HG03558 (cell line): ENCODE measurements around the gene GAGE13.
"Not testable (repeated sequence)": the region's sequence is repeated elsewhere in the genome, so short reads cannot be mapped to it uniquely, and the experiment has no call there.

Experiments
- ATAC-seq: cut with Tn5 transposase; IDR thresholded peaks from one replicate; pipeline ENCODE4 v1.9.1; 2021; ENCODE audit warnings: moderate number of reproducible peaks; ENCODE audit not compliant: unreplicated experiment; ENCODE audit errors: extremely low read depth

Gene GAGE13, protein sequence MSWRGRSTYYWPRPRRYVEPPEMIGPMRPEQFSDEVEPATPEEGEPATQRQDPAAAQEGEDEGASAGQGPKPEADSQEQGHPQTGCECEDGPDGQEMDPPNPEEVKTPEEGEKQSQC

GRCh38 chrX:49331282-49331681 is at the start of gene GAGE13:
Gene GAGE13 (plus strand): TSS chrX:49331582. CDS start chrX:49332738, 1,156 bp downstream.
- ATAC-seq = not testable (repeated sequence)

GRCh38 chrX:49282647-49283011 is 48.8 kb upstream of the GAGE13 start:
- ATAC-seq = no peak

DNA sequence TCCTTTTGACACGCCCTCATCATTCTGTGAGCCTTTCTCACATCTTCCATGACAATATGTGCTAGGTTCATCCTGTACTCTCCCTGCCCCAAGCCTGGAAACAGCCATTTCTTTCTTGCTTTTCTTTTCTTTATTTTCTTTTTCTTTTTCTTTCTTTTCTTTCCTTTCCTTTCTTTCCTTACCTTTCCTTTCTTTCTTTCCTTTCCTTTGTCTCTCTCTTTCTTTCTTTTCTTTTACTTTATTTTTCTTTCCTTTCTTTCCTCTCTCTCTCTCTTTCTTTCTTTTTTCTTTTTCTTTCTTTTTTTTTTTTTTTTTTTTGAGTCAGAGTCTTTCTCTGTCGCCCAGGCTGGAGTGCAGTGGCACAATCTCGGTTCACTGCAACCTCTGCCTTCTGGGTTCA is 47.2 kb upstream of the GAGE13 start:
- ATAC-seq = no peak

- no peak for ATAC-seq
Measured at GRCh38 chrX:49286136-49286535, 45.2 kb upstream of the GAGE13 start.

GRCh38 chrX:49286581-49286980 is 44.8 kb upstream of the GAGE13 start:
- no peak for ATAC-seq

DNA sequence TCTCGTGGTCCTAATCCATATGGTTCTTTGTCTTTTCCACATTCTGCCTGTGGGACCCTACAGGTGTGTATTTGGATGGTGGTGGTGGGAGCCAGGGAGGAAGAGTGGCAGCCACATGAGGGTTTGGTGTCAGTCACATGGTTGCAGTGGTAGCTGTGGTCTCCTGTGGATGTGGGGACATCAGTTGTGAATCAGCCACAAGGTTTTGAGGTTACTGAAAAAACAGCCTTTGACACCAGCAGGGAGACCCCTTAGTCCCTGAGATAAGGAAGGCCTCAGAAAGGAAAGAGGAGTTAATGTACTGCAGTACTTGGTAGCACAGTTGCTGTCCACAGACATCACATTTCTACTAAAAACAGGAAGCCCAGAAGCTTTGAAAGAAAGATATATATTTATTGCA is 43.7 kb upstream of the GAGE13 start:
- ATAC-seq = no peak

DNA sequence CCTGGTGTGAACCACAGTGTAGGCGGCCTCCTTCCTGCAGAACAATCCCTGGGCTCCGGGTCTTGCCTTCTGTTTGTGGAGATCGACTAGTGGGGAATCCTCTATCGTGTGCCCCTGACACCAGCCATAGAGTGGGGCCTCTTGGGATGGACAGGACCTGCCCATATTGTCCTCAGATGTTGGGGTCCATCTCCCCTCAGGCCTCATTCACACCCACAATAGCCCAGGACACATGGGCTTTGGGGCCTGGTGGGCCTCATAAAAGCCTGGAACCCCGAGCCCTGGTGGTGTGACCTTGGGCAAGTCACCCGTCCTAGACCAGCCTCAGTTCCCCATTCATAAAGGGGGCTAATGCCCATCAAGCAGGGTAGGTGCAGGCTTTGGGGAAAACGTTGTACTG is 41.2 kb upstream of the GAGE13 start:
- no peak for ATAC-seq

DNA sequence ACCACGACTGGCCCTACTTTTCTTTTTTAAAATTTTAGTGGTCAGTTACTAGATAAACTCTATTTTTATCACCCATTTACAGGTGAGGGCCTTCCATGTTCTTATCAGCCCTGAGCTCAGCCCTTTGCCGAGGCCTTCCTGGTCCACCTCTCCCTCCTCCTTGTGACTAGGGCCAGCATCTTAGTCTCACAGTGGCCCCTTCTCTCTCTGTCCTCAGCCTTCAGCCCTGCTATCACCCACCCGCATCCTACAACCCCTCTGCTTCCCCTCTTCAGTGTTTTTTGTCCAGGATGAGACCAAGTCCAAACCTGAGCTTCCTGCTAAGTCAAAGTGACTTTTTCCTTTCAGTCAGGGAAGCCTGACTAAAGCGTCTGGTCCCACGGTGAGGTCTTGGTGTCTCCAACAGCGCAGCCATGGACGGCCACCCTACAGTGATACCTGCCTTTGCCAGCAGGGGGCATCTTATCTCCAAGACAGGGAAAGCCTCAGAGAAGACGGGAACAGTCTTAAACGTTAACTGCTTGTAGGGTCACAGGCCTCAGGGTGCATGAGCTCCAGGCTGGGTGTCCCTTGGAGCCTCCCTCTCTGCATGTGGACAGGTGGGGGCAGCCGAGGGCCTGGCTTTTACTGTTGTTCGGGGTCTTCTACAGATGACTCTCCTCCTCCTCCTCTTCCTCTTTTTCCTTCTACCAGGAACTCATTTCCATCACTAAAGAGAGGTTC is 39.6 kb upstream of the GAGE13 start:
- ATAC-seq = no peak

DNA sequence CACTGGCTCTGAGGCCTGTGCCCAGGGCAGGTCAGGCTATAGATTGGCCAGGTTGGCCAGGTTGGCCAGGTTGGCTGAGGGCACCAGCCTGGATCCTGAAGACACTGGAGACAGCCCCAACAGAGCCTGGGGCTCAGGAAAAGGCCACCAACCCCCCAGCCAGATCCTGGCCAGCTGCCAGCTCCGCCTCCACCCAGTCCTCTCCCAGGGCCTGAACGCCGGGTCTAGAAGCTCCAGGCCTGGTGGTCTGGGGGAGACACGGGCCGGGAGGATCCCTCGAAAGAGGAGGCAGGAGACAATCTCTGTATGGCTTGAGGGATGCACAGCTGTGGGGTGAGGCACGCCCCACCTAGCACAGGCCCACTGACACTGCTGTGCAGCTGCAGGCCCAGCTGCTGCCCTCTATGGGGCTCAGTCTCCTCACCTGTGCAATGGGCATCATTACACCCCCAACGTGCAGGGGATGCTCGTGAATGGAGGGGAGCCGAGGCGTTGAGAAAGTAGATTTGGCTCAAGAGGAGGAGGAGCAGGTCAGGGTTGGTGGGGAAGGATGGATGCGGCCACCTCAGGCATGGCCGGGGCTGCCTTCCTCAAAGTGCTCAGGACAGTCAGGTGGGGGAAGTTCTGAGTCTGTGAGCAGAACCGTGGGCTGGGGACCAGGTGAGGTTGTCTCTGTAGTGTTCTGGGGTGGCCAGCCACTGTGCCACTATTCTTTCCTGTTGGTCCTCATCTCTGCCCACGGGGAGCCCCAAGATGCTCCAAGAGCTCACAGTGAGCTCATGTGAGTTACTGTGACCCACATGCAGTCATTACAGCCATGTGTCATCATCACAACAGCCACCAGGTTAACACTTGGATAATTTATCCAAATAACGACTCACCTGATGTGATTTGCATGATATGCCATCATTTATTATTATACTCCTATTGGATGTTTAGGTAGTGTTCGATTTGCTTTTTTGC is 38.7 kb upstream of the GAGE13 start:
- no peak for ATAC-seq

DNA sequence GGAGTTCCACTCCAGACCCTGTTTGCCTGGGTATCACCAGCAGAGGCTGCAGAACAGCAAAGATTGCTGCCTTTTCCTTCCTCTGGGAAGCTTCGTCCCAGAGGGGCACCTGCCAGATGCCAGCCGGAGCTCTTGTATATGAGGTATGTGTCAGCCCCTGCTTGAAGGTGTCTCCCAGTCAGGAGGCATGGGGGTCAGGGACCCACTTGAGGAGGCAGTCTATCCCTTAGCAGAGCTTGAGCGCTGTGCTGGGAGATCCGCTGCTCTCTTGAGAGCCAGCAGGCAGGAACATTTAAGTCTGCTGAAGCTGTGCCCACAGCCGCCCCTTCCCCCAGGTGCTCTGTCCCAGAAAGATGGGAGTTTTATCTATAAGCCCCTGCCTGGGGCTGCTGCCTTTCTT is 32.1 kb upstream of the GAGE13 start:
- ATAC-seq = not testable (repeated sequence)

- no peak for ATAC-seq
Measured at GRCh38 chrX:49300703-49301102, 30.7 kb upstream of the GAGE13 start.

DNA sequence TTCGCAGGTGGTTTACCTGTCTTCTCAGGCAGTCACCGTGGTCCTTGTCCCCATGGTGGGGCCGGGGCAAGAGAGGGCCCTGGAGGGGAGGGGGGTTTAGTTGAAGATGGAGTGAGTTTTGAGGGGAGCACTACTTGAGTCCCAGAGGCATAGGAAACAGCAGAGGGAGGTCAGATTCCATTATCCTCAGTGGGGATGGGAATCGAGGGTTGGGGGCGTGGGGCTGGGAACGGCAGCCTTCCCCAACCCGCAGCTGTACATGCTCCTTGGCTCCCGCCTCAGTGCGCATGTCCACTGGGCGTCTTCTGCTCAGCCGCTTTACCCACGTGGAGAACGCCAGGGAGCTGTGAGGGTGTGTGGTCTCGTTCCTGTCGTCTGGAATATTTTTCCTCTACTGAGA is 28.0 kb upstream of the GAGE13 start, which contains the start of gene GAGE10:
Gene GAGE10 (plus strand): TSS at position 301 of the 400 bp plus-strand sequence. CDS start 1,214 bp downstream, outside the sequence.
- ATAC-seq = no peak

GRCh38 chrX:49307775-49308174 is 23.6 kb upstream of the GAGE13 start:
- ATAC-seq = not testable (repeated sequence)

DNA sequence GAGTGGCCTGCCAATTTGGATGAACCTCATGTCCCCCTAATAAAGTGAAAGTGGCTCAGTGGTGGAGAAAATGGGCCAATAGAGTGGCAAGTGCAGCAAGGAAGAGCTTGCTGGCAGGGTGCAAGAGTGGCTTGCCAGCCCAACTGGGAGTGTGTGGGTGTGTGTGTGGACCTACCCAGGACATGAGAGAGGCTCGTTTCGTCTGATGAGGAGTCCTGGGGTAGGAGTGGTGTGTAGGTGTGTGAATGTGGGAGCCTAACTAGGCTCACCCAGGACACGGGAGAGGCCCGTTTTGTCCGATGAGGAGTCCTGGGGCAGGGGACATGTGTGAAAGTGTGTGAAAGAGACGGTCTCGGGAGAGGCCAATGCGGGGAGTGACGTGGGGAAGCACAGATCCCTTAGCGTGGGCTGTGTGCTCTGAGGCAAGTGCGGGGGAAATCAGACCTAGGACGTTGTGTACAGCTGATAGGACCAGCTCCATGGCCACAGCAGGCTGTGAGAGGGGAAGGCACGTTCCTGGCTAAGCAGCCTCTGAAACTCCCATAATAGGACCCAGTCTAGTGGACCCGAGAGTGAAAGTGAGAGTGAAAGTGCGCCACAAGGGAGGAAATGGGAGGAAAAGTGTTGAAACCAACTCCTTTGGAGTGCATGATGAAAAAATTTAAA is 22.6 kb upstream of the GAGE13 start:
- ATAC-seq = no peak

GRCh38 chrX:49309401-49309981 is 21.9 kb upstream of the GAGE13 start:
- no peak for ATAC-seq

GRCh38 chrX:49310371-49310770 is 21.0 kb upstream of the GAGE13 start:
- no peak for ATAC-seq

DNA sequence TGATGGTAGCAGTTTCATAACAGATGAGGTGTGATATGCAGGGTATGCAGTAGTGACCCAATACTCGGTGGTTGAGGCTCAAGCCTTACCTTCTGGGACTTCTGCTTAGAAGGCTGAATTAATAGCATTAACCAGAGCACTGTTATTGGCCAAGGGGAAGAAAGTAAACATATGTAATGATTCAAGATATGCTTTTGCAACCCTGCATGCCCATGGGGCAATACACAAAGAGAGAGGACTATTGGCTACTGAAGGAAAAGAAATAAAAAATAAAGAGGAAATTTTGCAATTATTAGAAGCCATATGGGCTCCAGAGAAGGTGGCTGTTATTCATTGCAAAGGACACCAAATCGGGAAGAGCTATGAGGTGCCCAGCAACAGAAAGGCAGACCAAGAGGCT is 19.2 kb upstream of the GAGE13 start:
- no peak for ATAC-seq

DNA sequence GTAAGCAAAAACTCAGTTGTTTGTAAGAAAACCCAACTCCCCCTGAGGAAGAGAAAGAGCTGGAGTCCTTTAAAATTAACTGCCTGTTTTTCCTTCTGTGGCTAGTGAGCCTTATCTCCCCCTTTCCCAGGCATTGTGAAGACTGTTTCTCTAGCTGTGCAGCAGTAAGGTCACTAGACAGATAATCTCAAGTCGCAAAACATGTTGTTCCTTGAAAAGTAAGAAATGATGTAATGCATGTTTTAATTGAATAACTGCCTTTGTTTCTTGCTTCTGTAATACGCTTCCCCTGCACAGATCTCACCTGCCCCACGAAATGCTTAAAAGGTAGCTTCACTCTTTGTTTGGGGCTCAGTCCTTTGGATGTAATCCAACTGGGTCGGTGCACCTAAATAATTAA is 15.3 kb upstream of the GAGE13 start:
- ATAC-seq = no peak

DNA sequence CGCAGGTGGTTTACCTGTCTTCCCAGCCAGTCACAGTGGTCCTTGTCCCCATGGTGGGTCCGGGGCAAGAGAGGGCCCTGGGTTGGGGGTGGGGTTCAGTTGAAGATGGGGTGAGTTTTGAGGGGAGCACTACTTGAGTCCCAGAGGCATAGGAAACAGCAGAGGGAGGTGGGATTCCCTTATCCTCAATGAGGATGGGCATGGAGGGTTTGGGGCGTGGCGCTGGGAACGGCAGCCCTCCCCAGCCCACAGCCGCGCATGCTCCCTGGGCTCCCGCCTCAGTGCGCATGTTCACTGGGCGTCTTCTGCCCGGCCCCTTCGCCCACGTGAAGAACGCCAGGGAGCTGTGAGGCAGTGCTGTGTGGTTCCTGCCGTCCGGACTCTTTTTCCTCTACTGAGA is 9.6 kb upstream of the GAGE13 start, which contains the start of gene GAGE12J:
Gene GAGE12J (plus strand): TSS at position 301 of the 400 bp plus-strand sequence. CDS start 1,157 bp downstream, outside the sequence.
- ATAC-seq = not testable (repeated sequence)

DNA sequence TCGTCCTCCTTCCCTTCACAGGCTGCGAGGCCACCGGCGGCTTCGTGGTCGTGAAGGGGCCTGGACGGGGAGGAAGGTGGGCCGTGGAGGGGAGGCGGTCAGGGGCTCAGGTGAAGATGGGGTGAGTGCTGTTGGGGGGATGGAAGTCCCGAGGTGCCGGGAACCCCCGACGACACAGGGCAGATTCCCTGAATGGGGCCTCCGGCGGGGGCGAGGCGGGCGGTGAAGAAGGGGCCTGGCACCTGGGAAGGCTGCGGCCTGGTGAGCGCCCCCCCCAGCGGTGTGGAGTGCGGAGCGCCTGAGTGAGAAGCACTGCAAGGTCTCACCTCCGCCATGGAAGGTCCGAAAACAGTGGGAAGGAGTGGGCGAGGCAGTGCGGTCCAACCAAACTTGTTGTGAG is 9.1 kb upstream of the GAGE13 start:
- not testable (repeated sequence) for ATAC-seq
